Esophagus squamous epithelium (tissue), 4 donors: Measurements from ENCODE around the gene SHKBP1.

Experiments
- POLR2A ChIP-seq, 4 donors: fragments of 450-650 bp; IDR thresholded peaks; one replicate each; pipeline ENCODE4 v1.6.1; 2017; ENCODE audit warnings: antibody characterized with exemption in 4 of 4, mild to moderate bottlenecking in 4 of 4, moderate library complexity in 3 of 4
- TF ChIP-seq, protein P1 (sequence below), 6 experiments: fragments of 450-650 bp in 4 of 6; fragments of 200-600 bp in 2 of 6; sonication (generic) in 2 of 6; IDR thresholded peaks; one replicate each; pipeline ENCODE4 v1.5.1; 2016 to 2019; ENCODE audit warnings: antibody characterized with exemption in 6 of 6, mild to moderate bottlenecking in 4 of 6, moderate library complexity in 4 of 6

- TF ChIP-seq, protein P1, sequence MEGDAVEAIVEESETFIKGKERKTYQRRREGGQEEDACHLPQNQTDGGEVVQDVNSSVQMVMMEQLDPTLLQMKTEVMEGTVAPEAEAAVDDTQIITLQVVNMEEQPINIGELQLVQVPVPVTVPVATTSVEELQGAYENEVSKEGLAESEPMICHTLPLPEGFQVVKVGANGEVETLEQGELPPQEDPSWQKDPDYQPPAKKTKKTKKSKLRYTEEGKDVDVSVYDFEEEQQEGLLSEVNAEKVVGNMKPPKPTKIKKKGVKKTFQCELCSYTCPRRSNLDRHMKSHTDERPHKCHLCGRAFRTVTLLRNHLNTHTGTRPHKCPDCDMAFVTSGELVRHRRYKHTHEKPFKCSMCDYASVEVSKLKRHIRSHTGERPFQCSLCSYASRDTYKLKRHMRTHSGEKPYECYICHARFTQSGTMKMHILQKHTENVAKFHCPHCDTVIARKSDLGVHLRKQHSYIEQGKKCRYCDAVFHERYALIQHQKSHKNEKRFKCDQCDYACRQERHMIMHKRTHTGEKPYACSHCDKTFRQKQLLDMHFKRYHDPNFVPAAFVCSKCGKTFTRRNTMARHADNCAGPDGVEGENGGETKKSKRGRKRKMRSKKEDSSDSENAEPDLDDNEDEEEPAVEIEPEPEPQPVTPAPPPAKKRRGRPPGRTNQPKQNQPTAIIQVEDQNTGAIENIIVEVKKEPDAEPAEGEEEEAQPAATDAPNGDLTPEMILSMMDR (IDR thresholded peaks at IDR 0.05), result no peak
- no peak for TF ChIP-seq POLR2A (IDR thresholded peaks at IDR 0.05)
Observed at GRCh38 chr19:40560092-40560507, 16.6 kb upstream of the SHKBP1 start.
